Uterus (tissue), 4 donors: ENCODE results near the gene PRRX2. TPM values are rescaled to one million over a fixed set of nuclear protein-coding genes. Genes with fewer than 3 reads are reported as not detected.

ENCODE experiments used
- DNase-seq, 2 donors: peaks; one replicate each; pipeline ENCODE4 v3.0.0-alpha.2; 2019 to 2020
- H3K27ac ChIP-seq, 2 donors: fragments of 200-600 bp; sonication (generic); 1 replicate in 1 of 2; 2 replicates in 1 of 2; pipeline ENCODE4 v1.5.1; 2016 to 2018
- H3K27me3 ChIP-seq, 2 donors: fragments of 200-600 bp; sonication (generic); one replicate each; pipeline ENCODE4 v1.5.1; 2018 to 2019; ENCODE audit warnings: control low read depth in 1 of 2
- H3K36me3 ChIP-seq, 2 donors: fragments of 200-600 bp; sonication (generic); one replicate each; pipeline ENCODE4 v1.5.1; 2019; ENCODE audit warnings: control low read depth in 1 of 2
- H3K4me1 ChIP-seq, 2 donors: fragments of 200-600 bp; sonication (generic); one replicate each; pipeline ENCODE4 v1.5.1; 2018 to 2019; ENCODE audit warnings: control low read depth in 1 of 2
- H3K4me3 ChIP-seq, 2 donors: fragments of 200-600 bp; sonication (generic); 1 replicate in 1 of 2; 2 replicates in 1 of 2; pipeline ENCODE4 v1.5.1; 2018 to 2019; ENCODE audit warnings: mild to moderate bottlenecking in 1 of 2
- H3K9me3 ChIP-seq, 2 donors: fragments of 200-600 bp; sonication (generic); one replicate each; pipeline ENCODE4 v1.5.1; 2019; ENCODE audit warnings: control low read depth in 1 of 2
- POLR2A ChIP-seq, 2 donors: fragments of 450-650 bp; IDR thresholded peaks; one replicate each; pipeline ENCODE4 v1.6.1; 2016; ENCODE audit warnings: antibody characterized with exemption in 2 of 2, mild to moderate bottlenecking in 1 of 2, moderate library complexity in 1 of 2
- intact Hi-C: fragments of 100-400 bp; cut with DNase I; formaldehyde crosslinking; loops from one replicate; pipeline ENCODE4 v1.15.1; 2023; ENCODE audit warnings: low total_unique reads
- total RNA-seq, 4 donors: library from RNA; depleted of rRNA in 3 of 4; stranded (reverse); fragments of >200 nt in 3 of 4; gene quantifications; one replicate each; pipeline versions ENCODE4 v1.1.0 to v1.2.4, GENCODE V29; 2014 to 2023
- TF ChIP-seq, protein P1 (sequence below), 4 experiments: fragments of 200-600 bp in 2 of 4; fragments of 450-650 bp in 2 of 4; sonication (generic) in 2 of 4; IDR thresholded peaks; one replicate each; pipeline ENCODE4 v1.5.1; 2016 to 2019; ENCODE audit warnings: antibody characterized with exemption in 4 of 4, mild to moderate bottlenecking in 2 of 4, moderate library complexity in 1 of 4
- donor health status: DM: yes; HTN: yes; CAD: no.

Gene PRRX2
- total RNA-seq, 4 donors from 2014 or later, result 3.5 to 5.5 TPM; not detected in 2

DNA sequence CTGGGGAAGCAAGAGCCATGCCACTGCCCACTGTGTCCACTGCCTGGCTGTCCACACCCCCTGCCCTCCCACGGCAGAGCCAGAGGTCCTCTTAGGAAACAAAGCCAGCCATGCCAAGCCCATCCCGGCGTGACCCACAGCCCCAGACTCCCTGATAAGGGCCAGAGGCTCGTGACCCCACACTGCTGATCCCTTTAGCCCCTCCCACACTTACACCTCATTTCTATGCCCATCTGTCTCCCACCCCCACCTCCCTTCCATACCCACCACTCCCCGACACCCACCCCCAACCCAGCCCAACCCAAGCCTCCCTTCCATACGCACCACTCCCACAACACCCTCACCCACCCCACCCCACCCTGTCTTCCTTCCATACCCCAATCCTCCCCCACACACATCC is 70.1 kb downstream of the PRRX2 start:
- Histone ChIP-seq H3K27ac (no peak overlapping the region), H3K4me1 (no peaks in the 10 kb centered on the region), H3K36me3 (no peaks in the 10 kb centered on the region), H3K27me3 (no peaks in the 10 kb centered on the region), H3K4me3 (no peak overlapping the region), H3K9me3 (no peaks in the 10 kb centered on the region)
- intact Hi-C loops, result loop anchor here (5.0 kb wide), 1 partner anchor 47 kb away; no protein-coding TSS in a partner anchor
- DNase-seq, result no peak
- TF ChIP-seq, protein P1, sequence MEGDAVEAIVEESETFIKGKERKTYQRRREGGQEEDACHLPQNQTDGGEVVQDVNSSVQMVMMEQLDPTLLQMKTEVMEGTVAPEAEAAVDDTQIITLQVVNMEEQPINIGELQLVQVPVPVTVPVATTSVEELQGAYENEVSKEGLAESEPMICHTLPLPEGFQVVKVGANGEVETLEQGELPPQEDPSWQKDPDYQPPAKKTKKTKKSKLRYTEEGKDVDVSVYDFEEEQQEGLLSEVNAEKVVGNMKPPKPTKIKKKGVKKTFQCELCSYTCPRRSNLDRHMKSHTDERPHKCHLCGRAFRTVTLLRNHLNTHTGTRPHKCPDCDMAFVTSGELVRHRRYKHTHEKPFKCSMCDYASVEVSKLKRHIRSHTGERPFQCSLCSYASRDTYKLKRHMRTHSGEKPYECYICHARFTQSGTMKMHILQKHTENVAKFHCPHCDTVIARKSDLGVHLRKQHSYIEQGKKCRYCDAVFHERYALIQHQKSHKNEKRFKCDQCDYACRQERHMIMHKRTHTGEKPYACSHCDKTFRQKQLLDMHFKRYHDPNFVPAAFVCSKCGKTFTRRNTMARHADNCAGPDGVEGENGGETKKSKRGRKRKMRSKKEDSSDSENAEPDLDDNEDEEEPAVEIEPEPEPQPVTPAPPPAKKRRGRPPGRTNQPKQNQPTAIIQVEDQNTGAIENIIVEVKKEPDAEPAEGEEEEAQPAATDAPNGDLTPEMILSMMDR (IDR thresholded peaks at IDR 0.05), result no peak
- no peak for TF ChIP-seq POLR2A (IDR thresholded peaks at IDR 0.05)

GRCh38 chr9:129736334-129736733 is 70.9 kb downstream of the PRRX2 start:
- intact Hi-C loops, result loop anchor here (5.0 kb wide), 1 partner anchor 46 kb away; no protein-coding TSS in a partner anchor
- Histone ChIP-seq H3K9me3 (no peaks in the 10 kb centered on the region), H3K36me3 (no peaks in the 10 kb centered on the region), H3K27me3 (no peaks in the 10 kb centered on the region), H3K27ac (no peak overlapping the region), H3K4me1 (no peaks in the 10 kb centered on the region), H3K4me3 (no peak overlapping the region)
- DNase-seq, result no peak
- TF ChIP-seq, protein P1 (IDR thresholded peaks at IDR 0.05), result no peak
- no peak for TF ChIP-seq POLR2A (IDR thresholded peaks at IDR 0.05)

DNA sequence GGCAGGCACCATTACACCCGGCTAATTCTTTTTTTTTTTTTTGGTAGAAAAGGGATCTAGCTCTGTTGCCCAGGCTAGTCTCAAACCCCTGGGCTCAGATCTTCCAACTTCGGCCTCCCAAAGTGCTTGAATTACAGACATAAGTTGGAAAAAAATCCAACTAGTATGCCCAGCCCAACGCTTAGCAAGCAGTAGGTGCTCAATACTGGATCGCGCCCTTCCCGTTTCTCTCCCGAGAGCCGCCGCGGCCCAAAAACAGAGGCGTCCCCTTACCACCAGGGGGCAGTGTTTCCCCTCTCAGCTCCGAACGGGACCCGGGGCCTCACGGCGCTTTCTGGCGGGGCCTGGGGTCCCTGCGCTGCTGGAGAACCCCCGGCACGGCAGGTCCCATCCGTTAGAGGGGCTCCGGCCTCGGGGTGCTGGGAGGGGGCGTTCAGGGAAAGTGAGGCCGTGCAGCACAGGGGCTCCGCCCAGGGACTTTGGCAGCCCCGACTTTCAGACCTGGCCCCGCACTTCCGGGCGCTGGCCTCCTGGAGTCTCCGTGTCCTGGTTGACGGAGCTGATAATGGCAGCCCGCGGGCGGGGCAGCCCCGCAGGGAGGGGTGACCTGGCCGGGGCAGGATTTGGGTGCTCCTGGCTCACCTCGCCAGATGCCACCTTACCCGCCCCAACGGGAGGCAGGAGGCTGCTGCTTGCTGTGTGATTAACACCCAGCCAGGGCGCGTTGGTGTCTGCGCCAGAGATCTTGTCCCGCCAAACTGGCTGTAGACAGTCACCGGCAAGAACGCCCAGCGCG is 72.2 kb downstream of the PRRX2 start:
- TF ChIP-seq POLR2A (IDR thresholded peaks at IDR 0.05), result peak in 1 of 2 donors; percentile 22
- TF ChIP-seq, protein P1 (IDR thresholded peaks at IDR 0.05), result peak; percentile 93 to 98 (median 96)
- H3K27ac ChIP-seq, result peak overlapping the region; percentile 54 to 67
- no peaks in the 10 kb centered on the region for H3K36me3 ChIP-seq
- DNase-seq, result peak; percentile 85 to 88
- intact Hi-C loops, result loop anchor here (5.0 kb wide), 1 partner anchor 45 kb away; no protein-coding TSS in a partner anchor
- H3K4me3 ChIP-seq, result peak overlapping the region; percentile 36 to 47
- no peaks in the 10 kb centered on the region for H3K4me1 ChIP-seq
- H3K27me3 ChIP-seq, result no peaks in the 10 kb centered on the region
- no peaks in the 10 kb centered on the region for H3K9me3 ChIP-seq

DNA sequence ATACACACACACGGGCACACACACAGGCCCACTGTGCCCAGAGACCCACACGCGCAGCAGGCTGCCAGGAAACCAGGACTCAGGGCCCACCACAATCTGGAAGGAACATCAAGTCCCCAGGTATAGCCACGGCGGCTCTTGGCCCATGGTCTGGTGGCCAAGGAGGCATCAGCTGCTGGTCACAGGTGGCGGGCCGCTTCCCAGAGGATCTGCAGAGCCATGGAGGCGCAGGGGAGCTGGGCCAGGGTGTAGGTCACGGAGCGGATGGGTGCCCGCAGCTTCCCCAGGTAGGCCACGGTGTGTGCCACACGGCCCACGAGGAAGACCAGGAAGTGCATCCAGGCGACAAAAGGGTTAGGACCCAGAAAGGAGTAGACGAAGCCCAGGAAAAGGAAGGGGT is 74.0 kb downstream of the PRRX2 start:
- H3K27ac ChIP-seq, result no peak overlapping the region
- no peak for DNase-seq
- no peaks in the 10 kb centered on the region for H3K27me3 ChIP-seq
- H3K4me1 ChIP-seq, result no peaks in the 10 kb centered on the region
- TF ChIP-seq POLR2A (IDR thresholded peaks at IDR 0.05), result no peak
- TF ChIP-seq, protein P1 (IDR thresholded peaks at IDR 0.05), result no peak
- H3K9me3 ChIP-seq, result no peaks in the 10 kb centered on the region
- H3K36me3 ChIP-seq, result no peaks in the 10 kb centered on the region
- H3K4me3 ChIP-seq, result no peak overlapping the region
- intact Hi-C loops, result loop anchor here (5.0 kb wide), 1 partner anchor 43 kb away; no protein-coding TSS in a partner anchor

- Histone ChIP-seq H3K36me3 (no peaks in the 10 kb centered on the region), H3K27ac (no peak overlapping the region), H3K27me3 (no peaks in the 10 kb centered on the region), H3K4me3 (no peak overlapping the region), H3K4me1 (no peaks in the 10 kb centered on the region), H3K9me3 (no peaks in the 10 kb centered on the region)
- TF ChIP-seq, protein P1 (IDR thresholded peaks at IDR 0.05), result no peak
- no peak for TF ChIP-seq POLR2A (IDR thresholded peaks at IDR 0.05)
- DNase-seq, result no peak
- intact Hi-C loops, result no loop called here
These were observed 74.7 kb downstream of the PRRX2 start for GRCh38 chr9:129740174-129740573.
